GM15510 (cell line): ENCODE measurements around the gene ASGR2.

ENCODE experiments used
- POLR2A ChIP-seq: IDR thresholded peaks from 3 replicates; pipeline ENCODE4 v1.6.1; 2011; ENCODE audit warnings: borderline replicate concordance; ENCODE audit not compliant: insufficient read length; ENCODE audit errors: extremely low read depth

Gene ASGR2

GRCh38 chr17:7114241-7114874, at the start of gene ASGR2:
Gene ASGR2, minus strand, starts transcription at chr17:7114822. Its CDS starts 582 bp downstream, at chr17:7114240.
- no peak for TF ChIP-seq POLR2A

- no peak for TF ChIP-seq POLR2A
These were observed 41.8 kb upstream of the ASGR2 start for GRCh38 chr17:7156342-7156940.

GRCh38 chr17:7147772-7148171, 33.1 kb upstream of the ASGR2 start:
- TF ChIP-seq POLR2A, result no peak

- TF ChIP-seq POLR2A, result no peak
These were observed 31.5 kb upstream of the ASGR2 start for GRCh38 chr17:7146115-7146514.

- TF ChIP-seq POLR2A, result no peak
These were observed 29.6 kb upstream of the ASGR2 start for GRCh38 chr17:7144213-7144612.

GRCh38 chr17:7141824-7142223, 27.2 kb upstream of the ASGR2 start:
- TF ChIP-seq POLR2A, result no peak

- no peak for TF ChIP-seq POLR2A
These were observed 24.8 kb upstream of the ASGR2 start for GRCh38 chr17:7139400-7139799.

GRCh38 chr17:7138800-7139381, 24.3 kb upstream of the ASGR2 start:
- no peak for TF ChIP-seq POLR2A

- no peak for TF ChIP-seq POLR2A
These were observed 22.7 kb upstream of the ASGR2 start for GRCh38 chr17:7137171-7137943.

GRCh38 chr17:7136266-7136877, 21.8 kb upstream of the ASGR2 start:
- no peak for TF ChIP-seq POLR2A

GRCh38 chr17:7133916-7134315, 19.3 kb upstream of the ASGR2 start:
- no peak for TF ChIP-seq POLR2A

GRCh38 chr17:7133424-7133823, 18.8 kb upstream of the ASGR2 start:
- TF ChIP-seq POLR2A, result no peak

GRCh38 chr17:7132511-7133094, 18.0 kb upstream of the ASGR2 start:
- TF ChIP-seq POLR2A, result no peak

- TF ChIP-seq POLR2A, result no peak
These were observed 16.8 kb upstream of the ASGR2 start for GRCh38 chr17:7131423-7131791.

GRCh38 chr17:7130621-7131422, 16.2 kb upstream of the ASGR2 start:
- TF ChIP-seq POLR2A, result no peak

- no peak for TF ChIP-seq POLR2A
These were observed 14.7 kb upstream of the ASGR2 start for GRCh38 chr17:7129311-7129710.
